Epithelial cell of proximal tubule (primary cell): ENCODE measurements around the gene MXI1. TPM values are rescaled to one million over a fixed set of nuclear protein-coding genes. Genes with fewer than 3 reads are reported as not detected.

Experiments used
- DNase-seq: peaks from one replicate; pipeline ENCODE4 v3.0.0-alpha.2; 2011; ENCODE audit warnings: low read depth
- H3K4me3 ChIP-seq: 2 replicates; pipeline ENCODE4 v1.5.1; 2011; ENCODE audit warnings: low read depth, mild to moderate bottlenecking, low read length
- CTCF ChIP-seq: conservative IDR thresholded peaks from 2 replicates; pipeline ENCODE4 v1.5.1; 2012; ENCODE audit warnings: low read depth, mild to moderate bottlenecking, low read length
- total RNA-seq: library from RNA; depleted of rRNA; stranded (reverse); fragments of >200 nt; gene quantifications from 2 replicates; pipeline ENCODE4 v1.2.3, GENCODE V29; 2015

The MXI1 gene
- total RNA-seq, 1 donor from 2014 or later: 12.6 TPM

DNA sequence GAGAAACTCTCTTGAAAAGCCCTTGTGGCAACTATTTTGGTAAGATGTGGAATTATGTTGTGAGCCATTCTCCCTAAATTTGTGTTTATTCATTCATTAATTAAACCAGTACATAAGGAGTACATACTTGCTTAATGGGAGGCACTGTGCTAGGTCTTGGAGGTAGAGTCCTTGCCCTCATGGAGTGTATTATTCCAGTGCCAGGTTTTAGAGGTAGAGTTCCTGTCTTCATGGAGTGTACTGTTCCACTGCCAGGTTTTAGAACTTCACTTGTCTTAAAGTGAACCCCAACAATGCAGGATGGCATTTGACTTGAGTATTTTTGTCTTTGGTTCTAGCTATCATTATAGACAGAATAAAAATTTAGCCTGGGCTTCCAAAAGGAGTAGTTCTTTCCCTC lies 8.8 kb downstream of the MXI1 start:
- no peak for TF ChIP-seq CTCF
- DNase-seq: no peak
- no peak overlapping the region for H3K4me3 ChIP-seq

GRCh38 chr10:110216942-110217661 lies 9.7 kb downstream of the MXI1 start:
- H3K4me3 ChIP-seq: no peak overlapping the region
- no peak for TF ChIP-seq CTCF
- DNase-seq: no peak

DNA sequence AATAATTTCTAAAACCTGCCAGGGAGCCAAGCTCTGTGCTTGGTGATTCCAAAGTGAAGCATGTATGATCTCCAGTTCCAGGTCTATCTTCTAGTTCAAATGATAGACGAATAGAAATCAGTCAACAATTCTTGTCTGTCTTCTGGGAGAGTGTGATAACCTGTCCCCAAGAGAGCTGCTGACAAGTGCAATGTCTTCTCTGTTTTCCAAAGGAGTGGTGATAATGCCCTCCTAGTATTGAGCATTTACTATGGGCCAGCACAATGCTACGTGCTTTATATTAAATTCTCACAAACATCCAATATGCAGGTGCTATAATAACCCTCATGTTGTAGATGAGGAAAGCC lies 10.2 kb downstream of the MXI1 start:
- no peak for TF ChIP-seq CTCF
- no peak overlapping the region for H3K4me3 ChIP-seq
- no peak for DNase-seq

DNA sequence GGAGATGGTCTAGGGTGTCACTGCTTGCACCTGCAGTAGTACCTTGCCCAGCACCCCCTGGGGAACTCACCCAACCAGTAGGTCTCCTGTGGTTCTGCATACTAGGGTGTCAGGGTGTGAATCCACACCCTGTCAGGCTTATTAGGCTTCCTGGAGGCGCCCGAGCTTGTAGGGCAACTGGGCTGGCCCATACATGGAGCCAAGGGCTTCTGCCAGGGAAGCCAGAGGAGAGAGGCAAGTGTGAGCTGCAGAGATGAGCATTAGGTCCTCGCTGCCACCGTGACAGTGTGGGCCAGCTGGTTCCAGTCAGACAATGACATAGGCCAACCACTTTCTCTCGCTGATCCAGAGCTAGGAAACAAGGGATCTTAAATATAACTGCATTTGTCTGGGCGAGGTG lies 11.2 kb downstream of the MXI1 start:
- H3K4me3 ChIP-seq: no peak overlapping the region
- no peak for DNase-seq
- TF ChIP-seq CTCF: no peak

DNA sequence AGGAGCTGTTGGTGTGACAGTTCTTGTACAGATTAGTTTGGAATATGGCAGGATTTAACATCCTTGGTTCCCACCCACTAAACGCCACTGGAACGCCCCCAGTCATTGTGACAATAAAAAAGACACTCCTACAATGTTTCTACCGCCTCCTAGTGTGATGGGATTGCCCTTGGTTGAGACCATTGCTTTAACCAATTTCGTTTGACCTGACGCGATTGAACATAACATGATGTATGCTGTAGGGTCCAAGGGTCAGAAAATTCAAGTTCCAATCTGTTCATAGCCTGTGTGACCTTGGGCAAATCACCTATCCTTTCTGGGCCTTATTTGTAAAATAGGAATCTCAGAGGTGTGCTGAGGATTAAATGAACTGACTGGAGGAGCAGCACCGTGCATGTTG lies 12.5 kb downstream of the MXI1 start:
- TF ChIP-seq CTCF: no peak
- no peak for DNase-seq

DNA sequence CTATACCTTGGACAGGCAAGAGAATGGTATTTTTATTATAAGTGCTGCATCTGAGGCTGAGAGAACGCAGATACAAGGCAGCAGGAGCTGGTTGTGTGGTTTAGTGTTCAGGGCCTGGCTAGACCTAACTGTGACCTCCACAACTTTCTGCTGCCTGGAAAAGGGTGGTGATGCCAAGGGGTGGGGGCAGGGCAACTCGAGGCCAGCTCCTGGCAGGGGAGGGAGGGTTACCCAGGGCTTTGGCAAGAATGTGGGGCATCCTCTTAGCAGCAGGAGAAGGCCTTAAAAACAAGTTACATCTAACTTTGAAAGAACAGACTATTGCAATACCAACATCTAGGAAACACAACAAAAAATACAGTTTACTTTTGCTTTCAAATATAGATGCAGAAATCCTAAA lies 13.0 kb downstream of the MXI1 start:
- no peak for DNase-seq
- no peak for TF ChIP-seq CTCF

More for the DNA sequence above, 12.5 kb downstream of the MXI1 start:
- H3K4me3 ChIP-seq: no peak overlapping the region

GRCh38 chr10:110221044-110221720 lies 13.8 kb downstream of the MXI1 start:
- DNase-seq: no peak
- peak overlapping the region; percentile 54 for H3K4me3 ChIP-seq
- TF ChIP-seq CTCF: no peak

More for the DNA sequence above, 13.0 kb downstream of the MXI1 start:
- H3K4me3 ChIP-seq: no peak overlapping the region
